Breast epithelium (tissue), 4 donors: ENCODE results near the gene TCF4. TPM values are rescaled to one million over a fixed set of nuclear protein-coding genes. Genes with fewer than 3 reads are reported as not detected.

Experiments used
- DNase-seq, 2 donors: peaks; one replicate each; pipeline ENCODE4 v3.0.0-alpha.2; 2019; ENCODE audit warnings: low spot score in 2 of 2
- H3K27ac ChIP-seq, 2 donors: fragments of 200-600 bp; sonication (generic) in 1 of 2; one replicate each; pipeline ENCODE4 v1.5.1; 2016 to 2019; ENCODE audit warnings: mild to moderate bottlenecking in 1 of 2
- H3K27me3 ChIP-seq, 2 donors: fragments of 200-600 bp; sonication (generic) in 1 of 2; one replicate each; pipeline versions ENCODE4 v1.5.1 to v1.6.0; 2017 to 2019; ENCODE audit warnings: control low read depth in 1 of 2, mild to moderate bottlenecking in 1 of 2
- H3K36me3 ChIP-seq: fragments of 200-600 bp; one replicate; pipeline ENCODE4 v1.5.1; 2019
- H3K4me1 ChIP-seq, 2 donors: fragments of 200-600 bp; sonication (generic); one replicate each; pipeline ENCODE4 v1.5.1; 2016 to 2019; ENCODE audit warnings: control low read depth in 1 of 2
- H3K4me3 ChIP-seq, 3 donors: fragments of 200-600 bp; sonication (generic); 1 replicate in 2 of 3; 2 replicates in 1 of 3; pipeline ENCODE4 v1.5.1; 2016 to 2019; ENCODE audit warnings: mild to moderate bottlenecking in 3 of 3, moderate library complexity in 2 of 3
- H3K9me3 ChIP-seq, 2 donors: fragments of 200-600 bp; sonication (generic) in 1 of 2; one replicate each; pipeline ENCODE4 v1.5.1; 2016 to 2019; ENCODE audit warnings: control low read depth in 1 of 2
- POLR2A ChIP-seq: fragments of 450-650 bp; IDR thresholded peaks from one replicate; pipeline ENCODE4 v1.6.1; 2016; ENCODE audit warnings: antibody characterized with exemption, mild to moderate bottlenecking, moderate library complexity
- POLR2AphosphoS5 ChIP-seq, 3 donors: sonication (generic); formaldehyde crosslinking; IDR thresholded peaks; one replicate each; pipeline ENCODE4 v1.6.1; 2017; ENCODE audit warnings: antibody characterized with exemption in 3 of 3
- intact Hi-C: fragments of 100-400 bp; cut with DNase I; formaldehyde crosslinking; loops from one replicate; pipeline ENCODE4 v1.15.1; 2023; ENCODE audit warnings: low total_unique reads
- total RNA-seq, 3 donors: library from RNA; depleted of rRNA; stranded (reverse); fragments of >200 nt; gene quantifications; one replicate each; pipeline ENCODE4 v1.1.0, GENCODE V29; 2016
- TF ChIP-seq, protein P1 (sequence below), 3 donors: fragments of 450-650 bp; IDR thresholded peaks; one replicate each; pipeline ENCODE4 v1.5.1; 2016 to 2017; ENCODE audit warnings: antibody characterized with exemption in 3 of 3, mild to moderate bottlenecking in 3 of 3, moderate library complexity in 3 of 3

TCF4 gene
- total RNA-seq, 3 donors from 2014 or later = 79.6 to 133 (median 114) TPM

DNA sequence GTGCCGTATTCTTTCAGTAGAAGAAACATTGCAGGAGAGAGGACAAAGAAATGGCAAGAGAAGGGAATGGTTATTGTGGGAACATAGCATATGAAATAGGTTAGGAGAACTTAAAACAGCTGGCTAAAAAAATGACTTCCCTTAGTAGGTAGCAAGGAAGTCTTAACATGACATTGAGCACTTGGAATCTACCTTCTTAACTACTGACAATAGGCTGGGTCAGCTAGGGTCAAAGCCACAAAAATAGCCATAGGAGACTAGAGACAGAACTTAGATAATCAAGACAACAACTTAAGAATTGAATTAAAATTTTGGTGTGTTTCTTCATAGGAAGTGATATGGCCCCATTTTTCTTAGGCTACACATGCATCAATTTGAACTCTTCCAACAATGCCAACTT is 227.9 kb downstream of the TCF4 start:
- intact Hi-C loops = no loop called here
- no peaks in the 10 kb centered on the region for H3K36me3 ChIP-seq
- H3K27me3 ChIP-seq = no peaks in the 10 kb centered on the region
- H3K4me1 ChIP-seq = no peaks in the 10 kb centered on the region
- H3K27ac ChIP-seq = no peak overlapping the region
- no peak overlapping the region for H3K4me3 ChIP-seq
- DNase-seq = no peak
- H3K9me3 ChIP-seq = no peaks in the 10 kb centered on the region
- TF ChIP-seq POLR2A (no peak), POLR2AphosphoS5 (IDR thresholded peaks at IDR 0.05) (no peak)
- TF ChIP-seq, protein P1, sequence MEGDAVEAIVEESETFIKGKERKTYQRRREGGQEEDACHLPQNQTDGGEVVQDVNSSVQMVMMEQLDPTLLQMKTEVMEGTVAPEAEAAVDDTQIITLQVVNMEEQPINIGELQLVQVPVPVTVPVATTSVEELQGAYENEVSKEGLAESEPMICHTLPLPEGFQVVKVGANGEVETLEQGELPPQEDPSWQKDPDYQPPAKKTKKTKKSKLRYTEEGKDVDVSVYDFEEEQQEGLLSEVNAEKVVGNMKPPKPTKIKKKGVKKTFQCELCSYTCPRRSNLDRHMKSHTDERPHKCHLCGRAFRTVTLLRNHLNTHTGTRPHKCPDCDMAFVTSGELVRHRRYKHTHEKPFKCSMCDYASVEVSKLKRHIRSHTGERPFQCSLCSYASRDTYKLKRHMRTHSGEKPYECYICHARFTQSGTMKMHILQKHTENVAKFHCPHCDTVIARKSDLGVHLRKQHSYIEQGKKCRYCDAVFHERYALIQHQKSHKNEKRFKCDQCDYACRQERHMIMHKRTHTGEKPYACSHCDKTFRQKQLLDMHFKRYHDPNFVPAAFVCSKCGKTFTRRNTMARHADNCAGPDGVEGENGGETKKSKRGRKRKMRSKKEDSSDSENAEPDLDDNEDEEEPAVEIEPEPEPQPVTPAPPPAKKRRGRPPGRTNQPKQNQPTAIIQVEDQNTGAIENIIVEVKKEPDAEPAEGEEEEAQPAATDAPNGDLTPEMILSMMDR (IDR thresholded peaks at IDR 0.05) = no peak

GRCh38 chr18:55356815-55357214 is 231.2 kb downstream of the TCF4 start:
- TF ChIP-seq, protein P1 (IDR thresholded peaks at IDR 0.05) = no peak
- TF ChIP-seq POLR2AphosphoS5 (IDR thresholded peaks at IDR 0.05) (no peak), POLR2A (no peak)
- intact Hi-C loops = no loop called here

DNA sequence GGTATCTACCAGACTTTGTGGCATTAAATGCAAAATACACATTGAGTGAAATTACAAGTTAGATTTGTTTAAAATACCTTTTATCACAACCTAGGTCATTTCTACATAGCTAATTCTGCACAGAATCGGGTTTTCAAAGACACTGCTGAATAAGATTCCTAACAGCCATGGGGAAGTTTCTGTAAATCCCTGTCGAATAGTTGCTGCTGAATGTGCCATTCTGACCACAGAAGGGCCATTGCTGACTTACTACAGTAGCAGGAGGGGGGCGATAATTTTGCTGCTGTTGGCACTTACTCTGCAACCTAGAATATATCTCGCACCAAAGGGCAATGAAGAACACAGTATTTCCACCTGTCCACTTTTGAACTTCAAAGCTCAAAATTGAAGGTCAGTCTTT is 232.8 kb downstream of the TCF4 start:
- TF ChIP-seq, protein P1 (IDR thresholded peaks at IDR 0.05) = no peak
- no peak for TF ChIP-seq POLR2AphosphoS5 (IDR thresholded peaks at IDR 0.05)
- TF ChIP-seq POLR2A = no peak
- Histone ChIP-seq H3K4me1 (no peaks in the 10 kb centered on the region), H3K4me3 (no peak overlapping the region), H3K27me3 (no peaks in the 10 kb centered on the region), H3K9me3 (no peaks in the 10 kb centered on the region), H3K36me3 (no peaks in the 10 kb centered on the region), H3K27ac (no peak overlapping the region)
- intact Hi-C loops = no loop called here
- DNase-seq = no peak

More at GRCh38 chr18:55356815-55357214, 231.2 kb downstream of the TCF4 start:
- no peak overlapping the region for H3K4me3 ChIP-seq
- no peak overlapping the region for H3K27ac ChIP-seq
- no peak for DNase-seq
- no peaks in the 10 kb centered on the region for H3K4me1 ChIP-seq
- H3K9me3 ChIP-seq = no peaks in the 10 kb centered on the region
- H3K27me3 ChIP-seq = no peaks in the 10 kb centered on the region
- no peaks in the 10 kb centered on the region for H3K36me3 ChIP-seq

- no peak overlapping the region for H3K27ac ChIP-seq
- TF ChIP-seq, protein P1 (IDR thresholded peaks at IDR 0.05) = no peak
- TF ChIP-seq POLR2AphosphoS5 (IDR thresholded peaks at IDR 0.05) (no peak), POLR2A (no peak)
- H3K9me3 ChIP-seq = no peaks in the 10 kb centered on the region
- H3K27me3 ChIP-seq = no peaks in the 10 kb centered on the region
- intact Hi-C loops = no loop called here
- no peaks in the 10 kb centered on the region for H3K4me1 ChIP-seq
- no peaks in the 10 kb centered on the region for H3K36me3 ChIP-seq
- DNase-seq = no peak
- H3K4me3 ChIP-seq = no peak overlapping the region
Measured at GRCh38 chr18:55354795-55355194, 233.2 kb downstream of the TCF4 start.

DNA sequence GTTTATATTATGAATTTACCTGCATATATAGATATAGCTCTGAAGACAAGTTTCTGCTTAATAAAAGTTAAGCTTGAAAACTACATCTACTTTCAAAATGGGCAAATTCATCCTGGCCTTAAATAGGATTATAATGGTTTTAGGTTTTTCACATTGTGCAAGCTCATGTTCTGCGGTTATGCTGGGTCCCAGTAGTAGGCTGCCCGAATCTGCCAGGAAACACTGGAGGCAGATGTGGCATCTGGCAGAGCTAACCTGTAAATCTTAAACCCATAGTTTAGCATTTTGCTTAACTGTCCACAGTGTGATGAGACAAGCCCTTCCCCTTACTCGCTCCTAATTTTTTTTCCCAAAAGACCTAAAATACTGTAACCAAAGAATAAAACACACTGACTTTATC is 234.2 kb downstream of the TCF4 start:
- no peak for DNase-seq
- intact Hi-C loops = no loop called here

More for the DNA sequence above, 234.2 kb downstream of the TCF4 start:
- H3K4me3 ChIP-seq = no peak overlapping the region
- H3K9me3 ChIP-seq = no peaks in the 10 kb centered on the region
- no peaks in the 10 kb centered on the region for H3K27me3 ChIP-seq
- TF ChIP-seq, protein P1 (IDR thresholded peaks at IDR 0.05) = no peak
- TF ChIP-seq POLR2A (no peak), POLR2AphosphoS5 (IDR thresholded peaks at IDR 0.05) (no peak)
- H3K27ac ChIP-seq = no peak overlapping the region
- H3K36me3 ChIP-seq = no peaks in the 10 kb centered on the region
- no peaks in the 10 kb centered on the region for H3K4me1 ChIP-seq
